Inflammatory macrophage treated with lipopolysaccharide for 1 hour (primary cell): ENCODE measurements around the gene MOGAT3.
A peak's percentile ranks its signal among the peaks of the same experiment; 100 is the strongest.

ENCODE experiments used
- DNase-seq, 2 donors: peaks; one replicate each; pipeline ENCODE4 v3.0.0-alpha.2; 2020 to 2022

Gene MOGAT3

GRCh38 chr7:101156866-101157589 lies 43.8 kb downstream of the MOGAT3 start:
- no peak for DNase-seq

- no peak for DNase-seq
Observed at GRCh38 chr7:101156277-101156676, 44.6 kb downstream of the MOGAT3 start.

GRCh38 chr7:101155303-101155702 lies 45.5 kb downstream of the MOGAT3 start:
- no peak for DNase-seq

- DNase-seq, result no peak
Observed at GRCh38 chr7:101154693-101155102, 46.1 kb downstream of the MOGAT3 start.

GRCh38 chr7:101153969-101154692 lies 46.7 kb downstream of the MOGAT3 start, which contains the start of gene AP1S1:
AP1S1 (plus strand) TSS chr7:101154476; CDS start chr7:101154515, 39 bp downstream.
- DNase-seq, result peak; percentile 83 to 94

- no peak for DNase-seq
Observed at GRCh38 chr7:101151908-101152651, 48.8 kb downstream of the MOGAT3 start.
